Urinary bladder (tissue), 4 donors: Measurements from ENCODE around the gene SPECC1L. TPM values are rescaled to one million over a fixed set of nuclear protein-coding genes. Genes with fewer than 3 reads are reported as not detected.
A peak's percentile ranks its signal among the peaks of the same experiment; 100 is the strongest.

Experiments
- DNase-seq: peaks from one replicate; pipeline ENCODE4 v3.0.0-alpha.2; 2015; ENCODE audit errors: extremely low spot score
- H3K27ac ChIP-seq: one replicate; pipeline ENCODE4 v1.5.1; 2013; ENCODE audit warnings: low read depth, mild to moderate bottlenecking, moderate library complexity
- H3K36me3 ChIP-seq: one replicate; pipeline ENCODE4 v1.6.1; 2013; ENCODE audit warnings: mild to moderate bottlenecking, moderate library complexity; ENCODE audit not compliant: insufficient read depth
- H3K4me1 ChIP-seq: one replicate; pipeline ENCODE4 v1.6.1; 2013; ENCODE audit warnings: mild to moderate bottlenecking, moderate library complexity; ENCODE audit not compliant: insufficient read depth
- H3K4me3 ChIP-seq: one replicate; pipeline ENCODE4 v1.5.1; 2013; ENCODE audit warnings: low read depth, low read length
- WGBS: extraction: QIAGEN DNeasy Blood & Tissue Kit; methylation state at CpG from one replicate; pipeline ENCODE4 v1.1.7; 2013; 5-methylcytosine and 5-hydroxymethylcytosine counted together
- polyA plus RNA-seq: library from polyadenylated mRNA; stranded (reverse); fragments of 200-250 nt; gene quantifications from one replicate; pipeline ENCODE4 v1.2.3, GENCODE V29; 2013
- total RNA-seq: library from RNA; depleted of rRNA; stranded (reverse); fragments of >200 nt; gene quantifications from one replicate; pipeline ENCODE4 v1.2.3, GENCODE V29; 2014
- donor health status: healthy with polysubstance abuse.
- donor health status: healthy.

Gene SPECC1L
- total and polyA plus RNA-seq, 2 donors, result 29.8 to 50.3 TPM

DNA sequence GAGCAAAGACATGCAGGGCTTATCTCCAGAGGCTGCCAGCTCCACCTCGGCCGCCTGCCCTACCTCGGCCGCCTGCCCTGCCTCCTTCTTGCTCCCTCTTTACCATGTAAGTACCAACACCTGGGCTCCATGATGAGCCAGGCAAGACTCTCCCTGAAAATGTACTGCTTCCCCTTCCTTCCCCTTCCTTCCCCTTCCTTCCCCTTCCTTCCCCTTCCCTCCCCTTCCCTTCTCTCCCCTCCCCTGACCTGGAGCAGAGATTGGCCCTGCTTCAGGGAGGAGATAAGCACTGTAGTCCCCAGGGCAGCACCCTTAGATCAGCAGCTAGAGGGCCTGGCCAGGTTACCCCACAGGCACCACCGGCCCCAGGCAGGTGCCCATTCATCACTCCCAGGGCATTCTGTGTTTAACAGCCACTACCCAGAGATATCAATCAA is 131.3 kb downstream of the SPECC1L start:
- H3K36me3 ChIP-seq, result no peaks in the 10 kb centered on the region
- DNase-seq, result no peak
- no peak overlapping the region for H3K4me3 ChIP-seq
- WGBS, result 94% methylated on average over 5 of the region's 5 CpGs
- H3K4me1 ChIP-seq, result no peaks in the 10 kb centered on the region
- H3K27ac ChIP-seq, result no peak overlapping the region

DNA sequence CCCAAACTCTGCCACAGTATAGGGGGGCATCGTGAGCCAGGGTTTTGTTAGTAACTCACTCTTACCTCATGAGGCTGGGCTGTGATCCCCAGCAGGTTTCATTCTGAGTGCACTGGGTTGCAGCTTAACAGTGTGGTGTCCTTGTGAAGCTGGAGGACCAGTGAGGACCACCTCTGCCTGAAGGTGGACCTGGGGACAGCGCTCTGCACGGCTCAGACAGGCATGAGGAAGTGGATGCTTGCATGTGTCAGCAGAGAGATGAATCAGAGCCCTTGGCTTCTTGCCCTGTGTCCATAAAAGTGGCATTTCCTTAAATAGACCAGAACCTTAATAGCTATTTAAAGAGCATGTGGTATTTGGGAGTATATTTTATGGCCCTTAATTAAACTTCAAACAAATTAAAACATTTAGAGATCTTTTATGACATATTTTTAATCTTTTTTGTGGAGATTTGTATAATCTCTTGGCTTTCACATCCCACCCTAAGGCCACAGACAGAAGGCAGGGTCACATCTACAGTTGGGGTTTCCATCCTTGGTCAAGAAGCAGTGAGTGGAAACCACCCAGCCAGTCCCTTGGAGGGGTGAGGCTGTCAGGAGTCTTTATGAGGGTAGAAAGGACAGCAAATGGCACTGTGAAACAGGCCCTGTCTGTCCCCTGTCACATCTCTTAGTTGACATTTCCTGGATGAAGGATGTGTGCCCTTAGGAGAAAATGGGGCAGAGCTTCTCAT is 132.0 kb downstream of the SPECC1L start:
- no peaks in the 10 kb centered on the region for H3K36me3 ChIP-seq
- H3K4me1 ChIP-seq, result no peaks in the 10 kb centered on the region
- H3K4me3 ChIP-seq, result no peak overlapping the region
- peak; percentile 86 for DNase-seq
- peak overlapping the region; percentile 30 for H3K27ac ChIP-seq
- WGBS, result 21% methylated on average over 3 of the region's 3 CpGs

DNA sequence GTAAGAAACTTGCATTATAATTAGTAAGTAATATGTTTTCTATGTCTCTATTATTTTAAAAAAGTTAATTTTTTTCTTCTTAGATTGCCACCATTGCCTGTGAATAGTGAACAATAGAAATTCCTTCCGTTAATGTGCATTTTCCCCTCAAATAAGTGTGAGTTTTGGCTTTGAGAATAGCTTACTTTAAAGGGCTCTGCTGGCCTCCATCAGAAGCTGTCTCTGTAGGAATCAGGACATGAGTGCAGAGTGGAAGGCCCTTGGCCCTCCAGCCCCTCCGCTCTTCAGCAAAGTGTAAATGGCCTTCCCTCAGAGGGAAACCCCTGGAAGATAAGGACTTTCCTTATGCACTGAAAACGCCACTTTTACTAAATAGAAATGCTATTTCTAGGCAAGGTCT is 132.7 kb downstream of the SPECC1L start:
- no peak overlapping the region for H3K4me3 ChIP-seq
- no peak for DNase-seq
- H3K27ac ChIP-seq, result no peak overlapping the region
- H3K4me1 ChIP-seq, result no peaks in the 10 kb centered on the region
- 92% methylated on average over 3 of the region's 3 CpGs for WGBS
- no peaks in the 10 kb centered on the region for H3K36me3 ChIP-seq

DNA sequence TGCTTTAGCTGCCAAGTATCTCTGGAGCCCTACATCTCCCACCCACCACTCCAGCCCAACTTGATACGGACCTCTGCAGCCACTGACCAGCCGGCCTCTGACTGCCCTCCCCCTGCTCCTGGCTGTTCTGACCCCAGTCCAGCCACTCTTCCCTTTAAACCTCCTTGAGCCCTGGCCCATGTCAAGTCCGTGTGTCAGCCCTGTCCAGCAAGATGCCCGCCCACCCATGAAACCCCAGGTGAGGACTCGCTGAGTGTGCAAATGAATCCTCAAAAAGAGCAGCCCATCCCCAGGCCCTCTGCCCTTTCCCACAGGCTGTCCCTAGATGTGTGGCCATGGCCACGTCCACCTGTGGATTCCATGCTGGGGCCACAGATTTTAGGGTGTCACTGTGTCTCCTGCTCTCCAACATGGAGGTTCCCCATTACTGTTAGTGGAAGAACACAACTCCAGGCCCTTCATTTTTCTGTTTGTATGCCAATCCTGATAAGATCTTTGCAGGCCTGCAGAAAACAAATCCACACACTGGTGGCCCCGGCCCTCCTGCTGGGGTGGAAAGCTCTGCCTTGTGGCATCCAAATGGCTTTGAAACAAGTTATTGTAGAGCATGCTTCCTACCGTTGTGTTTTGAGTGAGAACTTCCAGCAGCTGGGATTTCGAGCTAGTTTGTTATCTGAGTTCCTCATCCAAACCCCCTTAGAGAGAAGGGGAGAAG is 134.1 kb downstream of the SPECC1L start:
- H3K27ac ChIP-seq, result no peak overlapping the region
- H3K36me3 ChIP-seq, result no peaks in the 10 kb centered on the region
- H3K4me1 ChIP-seq, result no peaks in the 10 kb centered on the region
- no peak for DNase-seq
- no peak overlapping the region for H3K4me3 ChIP-seq
- 81% methylated on average over 9 of the region's 9 CpGs for WGBS

DNA sequence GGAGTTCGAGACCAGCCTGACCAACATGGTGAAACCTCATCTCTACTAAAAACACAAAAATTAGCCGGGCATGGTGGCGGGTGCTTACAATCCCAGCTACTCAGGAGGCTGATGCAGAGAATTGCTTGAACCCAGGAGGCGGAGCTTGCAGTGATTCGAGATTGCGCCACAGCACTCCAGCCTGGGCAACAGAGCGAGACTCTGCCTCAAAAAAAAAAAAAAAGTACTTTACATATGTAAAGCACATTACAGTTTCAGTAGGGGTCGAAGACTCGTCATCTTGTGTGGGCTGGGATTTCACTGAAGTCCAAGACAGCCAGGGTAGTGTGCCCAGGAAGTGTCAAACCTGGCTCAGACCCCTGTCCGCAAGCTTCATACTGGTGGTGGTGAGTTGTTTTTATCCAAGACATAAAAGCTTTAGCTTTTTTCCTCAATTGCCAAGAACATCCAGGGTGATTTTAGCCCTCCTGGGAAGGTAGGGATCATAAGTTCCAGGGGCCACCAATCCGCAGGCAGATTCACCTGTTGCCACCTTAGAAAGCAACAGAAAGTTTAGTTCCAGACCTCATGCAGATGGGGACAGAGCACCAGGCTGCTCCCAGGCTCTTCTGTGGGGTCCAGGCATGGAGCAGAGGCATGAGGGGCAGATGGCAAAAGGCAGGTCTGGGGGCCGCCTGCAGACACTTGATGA is 135.1 kb downstream of the SPECC1L start:
- Histone ChIP-seq H3K4me1 (no peaks in the 10 kb centered on the region), H3K4me3 (no peak overlapping the region), H3K36me3 (no peaks in the 10 kb centered on the region), H3K27ac (no peak overlapping the region)
- WGBS, result 98% methylated on average over 12 of the region's 12 CpGs
- no peak for DNase-seq

DNA sequence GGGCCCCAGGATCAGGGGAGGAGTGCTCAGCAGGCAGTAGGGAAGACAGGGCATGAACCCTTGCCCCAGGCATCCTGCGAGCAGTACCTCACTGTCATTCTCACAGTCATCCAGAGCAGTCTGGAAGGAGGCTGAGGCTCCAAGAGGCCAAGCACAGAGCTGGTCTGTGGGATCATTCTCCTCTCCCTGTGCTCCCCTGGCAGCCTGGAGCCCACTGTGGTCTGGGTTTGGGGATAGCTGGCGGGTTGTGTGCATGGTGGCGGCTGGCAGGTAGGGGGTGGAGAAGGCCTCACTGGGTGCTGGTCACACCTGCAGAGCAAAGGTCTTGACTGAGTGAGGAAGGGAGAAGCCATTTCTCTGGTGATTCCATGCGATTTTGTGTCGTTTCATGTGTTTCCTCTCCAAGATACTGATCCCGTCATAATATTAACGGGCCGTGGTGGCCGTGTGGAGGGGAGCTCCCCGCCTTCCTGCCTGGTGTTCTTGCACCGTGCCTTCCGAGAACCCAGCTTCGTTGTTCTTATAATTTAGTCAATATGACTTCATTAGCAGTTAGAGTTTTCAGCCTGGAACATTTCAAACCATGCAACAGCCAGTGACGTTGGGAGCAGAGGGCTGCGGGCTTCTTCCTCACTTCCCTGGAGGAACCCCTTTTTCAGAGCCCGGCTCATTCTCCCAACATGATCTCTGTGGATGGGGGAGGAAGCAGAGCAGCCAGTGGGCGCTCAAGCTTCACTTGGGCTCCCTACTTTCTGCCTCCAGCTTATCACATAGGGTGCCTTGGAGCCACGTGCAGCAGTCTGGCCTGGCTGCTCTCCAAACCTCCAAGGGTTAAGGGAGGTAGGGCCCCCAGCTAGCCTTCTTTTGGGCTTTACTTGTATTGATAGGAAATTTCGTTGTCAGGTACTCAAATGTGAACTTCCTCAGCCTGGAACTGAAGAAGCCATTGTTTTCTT is 136.0 kb downstream of the SPECC1L start:
- H3K4me3 ChIP-seq, result no peak overlapping the region
- no peak for DNase-seq
- H3K36me3 ChIP-seq, result no peaks in the 10 kb centered on the region
- 84% methylated on average over 19 of the region's 19 CpGs for WGBS
- no peaks in the 10 kb centered on the region for H3K4me1 ChIP-seq
- H3K27ac ChIP-seq, result no peak overlapping the region

DNA sequence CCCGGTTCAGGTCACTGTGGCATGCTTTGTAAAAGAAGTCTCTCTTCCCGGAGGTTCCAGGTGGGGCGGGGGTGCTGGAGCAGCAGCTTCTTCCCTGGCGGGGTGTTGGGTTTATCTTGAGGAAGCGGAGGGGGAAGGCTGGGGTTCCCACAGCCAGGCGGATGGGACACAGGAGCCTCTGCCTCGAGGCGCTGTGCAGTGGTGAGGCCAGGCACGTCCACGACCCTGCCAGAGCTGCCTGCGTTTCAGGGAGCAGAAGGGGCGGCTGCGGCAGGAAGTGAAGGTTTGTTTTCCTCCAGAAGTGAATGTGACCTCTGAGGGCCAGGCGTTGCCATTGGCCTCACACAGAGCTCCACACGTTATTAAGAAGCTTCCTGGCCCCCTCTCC is 136.6 kb downstream of the SPECC1L start:
- H3K4me1 ChIP-seq, result no peaks in the 10 kb centered on the region
- DNase-seq, result no peak
- H3K4me3 ChIP-seq, result no peak overlapping the region
- 76% methylated on average over 15 of the region's 15 CpGs for WGBS
- H3K27ac ChIP-seq, result no peak overlapping the region
- H3K36me3 ChIP-seq, result no peaks in the 10 kb centered on the region

DNA sequence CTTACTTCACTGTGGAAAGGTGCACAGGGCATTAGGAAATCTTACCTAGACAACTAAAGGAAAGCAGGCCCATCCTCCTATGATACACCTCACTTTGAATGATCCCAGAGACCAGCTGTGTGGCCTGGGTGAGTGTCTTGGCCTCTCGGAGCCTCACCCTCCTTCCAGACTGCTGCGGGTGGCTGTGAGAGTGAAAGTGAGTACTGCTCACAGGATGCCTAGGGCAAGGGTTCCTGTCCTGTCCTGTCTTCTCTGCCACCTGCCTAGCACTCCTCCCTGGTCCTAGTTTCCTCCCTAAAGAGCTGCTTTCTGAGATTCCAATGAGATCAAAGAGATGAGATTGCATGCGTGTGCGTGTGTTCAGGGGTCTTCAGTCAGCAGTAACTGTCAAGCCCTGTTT is 137.3 kb downstream of the SPECC1L start:
- Histone ChIP-seq H3K36me3 (no peaks in the 10 kb centered on the region), H3K4me3 (no peak overlapping the region), H3K27ac (no peak overlapping the region), H3K4me1 (no peaks in the 10 kb centered on the region)
- 89% methylated on average over 4 of the region's 4 CpGs for WGBS
- no peak for DNase-seq

DNA sequence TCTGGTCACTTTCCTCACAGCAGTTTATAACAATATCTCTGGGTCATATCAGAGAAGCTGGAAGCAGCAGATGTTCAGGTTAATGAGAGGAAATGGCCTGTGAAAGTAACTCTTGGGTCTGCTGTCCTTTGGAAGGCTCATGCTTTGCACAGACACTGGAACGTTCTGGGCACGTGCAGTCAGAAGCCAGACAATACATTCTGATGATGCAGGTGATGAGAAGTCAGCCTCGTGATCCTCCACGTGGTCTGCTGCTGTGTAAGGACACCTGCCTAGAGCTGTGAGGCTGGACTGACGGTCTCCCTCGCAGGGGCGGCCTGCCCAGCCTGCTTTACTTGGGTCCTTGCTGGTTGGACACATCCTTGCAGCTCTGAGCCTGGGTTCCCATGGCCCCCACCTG is 138.0 kb downstream of the SPECC1L start:
- WGBS, result 79% methylated on average over 7 of the region's 7 CpGs
- Histone ChIP-seq H3K27ac (no peak overlapping the region), H3K4me1 (no peaks in the 10 kb centered on the region), H3K4me3 (no peak overlapping the region), H3K36me3 (peaks cover 1% of the 10 kb centered on the region)
- DNase-seq, result no peak

DNA sequence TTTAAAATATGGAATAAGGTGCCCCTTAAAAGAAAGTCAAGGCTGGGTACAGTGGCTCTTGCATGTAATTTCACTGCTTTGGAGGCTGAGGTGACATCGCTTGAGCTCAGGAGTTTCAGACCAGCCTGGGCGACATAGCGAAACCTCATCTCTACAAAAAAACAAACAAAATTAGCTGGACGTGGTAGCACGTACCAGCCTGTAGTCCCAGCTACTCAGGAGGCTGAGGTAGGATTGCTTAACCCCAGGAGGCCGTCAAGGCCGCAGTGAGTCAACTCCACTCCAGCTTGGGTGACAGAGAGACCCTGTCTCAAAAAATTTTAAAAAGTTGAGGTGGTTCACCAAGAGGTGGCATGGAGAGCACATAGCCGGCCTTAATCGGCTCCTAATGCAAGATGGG is 139.1 kb downstream of the SPECC1L start:
- H3K4me1 ChIP-seq, result no peaks in the 10 kb centered on the region
- no peak overlapping the region for H3K4me3 ChIP-seq
- no peak for DNase-seq
- H3K27ac ChIP-seq, result no peak overlapping the region
- H3K36me3 ChIP-seq, result peaks cover 1% of the 10 kb centered on the region
- whole genome bisulfite sequencing, result 93% methylated on average over 9 of the region's 9 CpGs

DNA sequence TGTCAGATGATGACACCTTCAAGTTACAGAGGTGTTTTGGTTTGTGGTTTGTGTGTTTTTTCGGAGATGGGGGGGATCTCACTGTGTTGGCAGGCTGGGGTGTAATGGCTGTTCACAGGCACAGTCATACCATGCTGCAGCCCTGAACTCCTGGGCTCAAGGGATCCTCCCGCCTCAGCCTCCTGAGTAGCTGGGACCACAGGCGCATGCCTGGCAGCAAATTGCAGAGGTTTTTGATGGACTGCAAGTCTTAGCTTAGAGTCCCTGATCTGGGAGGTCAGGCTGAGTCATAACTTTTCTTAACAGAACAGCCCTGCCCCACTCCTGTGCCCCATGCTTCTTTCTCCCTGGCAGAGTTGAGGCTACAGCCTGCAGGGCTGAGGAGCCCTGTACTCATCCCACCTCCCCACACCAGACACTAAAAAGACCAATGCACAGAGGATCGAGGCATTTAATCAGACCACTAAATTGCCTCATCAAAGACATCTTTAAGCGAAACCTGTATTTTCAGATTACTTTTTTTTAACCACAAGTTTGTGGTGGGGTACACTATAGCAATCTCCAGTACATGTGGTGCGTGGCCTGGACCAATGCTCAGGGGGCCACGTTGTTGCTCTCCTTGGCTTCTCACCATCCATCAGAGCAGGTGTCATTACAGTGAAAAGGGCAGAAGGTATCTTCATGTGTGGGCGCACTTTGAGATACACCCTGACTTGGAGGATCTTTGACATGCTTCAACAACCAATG is 139.7 kb downstream of the SPECC1L start:
- WGBS, result 94% methylated on average over 8 of the region's 8 CpGs
- Histone ChIP-seq H3K36me3 (peaks cover 1% of the 10 kb centered on the region), H3K27ac (no peak overlapping the region), H3K4me3 (no peak overlapping the region), H3K4me1 (no peaks in the 10 kb centered on the region)
- no peak for DNase-seq

DNA sequence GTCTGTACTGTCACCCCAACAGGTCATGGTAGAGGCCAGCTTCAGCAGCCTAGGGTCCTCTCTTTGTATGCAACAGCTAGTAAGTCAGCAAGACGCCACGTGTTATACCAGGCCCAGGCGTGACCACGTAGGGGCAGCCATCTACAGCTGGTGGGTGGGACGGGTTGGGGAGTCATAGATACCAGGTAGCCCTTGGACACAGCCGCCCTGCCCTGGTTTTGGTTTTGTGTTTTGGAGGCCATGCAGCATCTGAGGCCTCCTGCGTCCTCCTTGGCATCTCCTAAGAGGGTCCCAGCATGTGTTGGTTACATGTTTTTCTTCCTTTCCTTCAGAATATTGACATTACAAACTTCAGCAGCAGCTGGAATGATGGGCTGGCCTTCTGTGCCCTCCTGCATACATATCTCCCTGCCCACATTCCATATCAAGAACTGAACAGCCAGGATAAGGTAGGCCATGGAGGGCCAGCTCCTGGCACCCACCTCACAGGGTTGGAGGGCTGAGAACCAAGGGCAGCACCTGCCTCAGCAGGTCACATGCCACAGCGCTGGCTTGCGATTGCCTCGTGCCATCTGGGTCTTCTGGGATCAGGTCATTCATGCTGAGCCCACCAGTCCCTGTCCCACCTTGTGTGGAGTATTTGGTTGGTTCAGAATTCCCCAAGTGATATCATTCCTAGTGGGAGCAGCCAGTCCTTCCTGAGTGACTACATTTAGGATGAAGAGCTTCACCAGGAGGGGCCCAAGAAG is 140.8 kb downstream of the SPECC1L start:
- no peak for DNase-seq
- no peak overlapping the region for H3K4me3 ChIP-seq
- peaks cover 1% of the 10 kb centered on the region for H3K36me3 ChIP-seq
- no peaks in the 10 kb centered on the region for H3K4me1 ChIP-seq
- H3K27ac ChIP-seq, result no peak overlapping the region
- 97% methylated on average over 10 of the region's 10 CpGs for WGBS
